MCF 10A (cell line): ENCODE data around the gene ANKRD34A. TPM values are rescaled to one million over a fixed set of nuclear protein-coding genes. Genes with fewer than 3 reads are reported as not detected.

ENCODE experiments used
- BruUV-seq: library from RNA; stranded (reverse); fragments of 400-500 nt; replicated peaks from 2 replicates; lab custom pipeline; 2021; lab: Mats Ljungman, UMichigan
- CTCF ChIA-PET: fragments of 300-600 bp; sonication (Branson Sonifier 250); formaldehyde crosslinking; extraction: SDS; loops from one replicate; lab custom pipeline; 2021; ENCODE audit warnings: antibody characterized with exemption, inconsistent platforms; lab: Yijun Ruan, JAX
- POLR2A ChIA-PET: fragments of 300-600, 350-650 bp; sonication (Branson Sonifier 250); formaldehyde crosslinking; extraction: SDS; loops from one replicate; lab custom pipeline; 2020; ENCODE audit warnings: antibody characterized with exemption, inconsistent platforms; lab: Yijun Ruan, JAX
- DNase-seq: peaks from one replicate; pipeline ENCODE4 v3.0.0-alpha.2; 2018; ENCODE audit not compliant: unreplicated experiment
- H3K27ac Mint-ChIP-seq: one replicate; pipeline ENCODE4 v1.8.0; 2022; ENCODE audit warnings: mild to moderate bottlenecking, low read depth, mixed read lengths; ENCODE audit not compliant: unreplicated experiment
- H3K27me3 Mint-ChIP-seq: one replicate; pipeline ENCODE4 v1.8.0; 2022; ENCODE audit warnings: mixed read lengths; ENCODE audit not compliant: insufficient read depth, unreplicated experiment
- H3K36me3 Mint-ChIP-seq: one replicate; pipeline ENCODE4 v1.8.0; 2022; ENCODE audit warnings: mild to moderate bottlenecking, moderate library complexity, mixed read lengths; ENCODE audit not compliant: insufficient read depth, unreplicated experiment
- H3K4me1 Mint-ChIP-seq: one replicate; pipeline ENCODE4 v1.8.0; 2022; ENCODE audit warnings: mixed read lengths; ENCODE audit not compliant: insufficient read depth, unreplicated experiment
- H3K4me3 Mint-ChIP-seq: one replicate; pipeline ENCODE4 v1.8.0; 2022; ENCODE audit warnings: mild to moderate bottlenecking, moderate library complexity, mixed read lengths; ENCODE audit not compliant: unreplicated experiment
- H3K9me3 Mint-ChIP-seq: one replicate; pipeline ENCODE4 v1.8.0; 2022; ENCODE audit warnings: mixed read lengths; ENCODE audit not compliant: unreplicated experiment
- CTCF ChIP-seq: fragments of 200-600 bp; IDR thresholded peaks from one replicate; pipeline ENCODE4 v1.8.0; 2022; ENCODE audit warnings: antibody characterized with exemption, mild to moderate bottlenecking; ENCODE audit not compliant: unreplicated experiment
- intact Hi-C: fragments of 100-400 bp; cut with micrococcal nuclease; formaldehyde crosslinking; loops from 2 replicates; pipeline ENCODE4 v1.14.1; 2022
- total RNA-seq: library from RNA; stranded (reverse); gene quantifications from 2 replicates; pipeline ENCODE4 v1.2.3, GENCODE V29; 2022

Gene ANKRD34A
- total RNA-seq, 1 experiment from 2014 or later: 2.6 TPM

- no peaks in the 10 kb centered on the region for H3K9me3 Mint-ChIP-seq
- no peak for TF ChIP-seq CTCF
- ChIA-PET CTCF (interaction anchor here (0.9 to 24.2 kb wide), 5 partner anchors 14 to 40 kb away, joined by 4 to 773 read pairs (median 6); partner anchors contain the start of genes ANKRD34A, HJV and POLR3GL), POLR2A (interaction anchor here (0.6 to 28.8 kb wide), 9 partner anchors 6 to 101 kb away, joined by 3 to 1309 read pairs (median 109); partner anchors contain the start of genes ANKRD34A, LIX1L, POLR3GL and RBM8A)
- no peaks in the 10 kb centered on the region for H3K27me3 Mint-ChIP-seq
- H3K4me3 Mint-ChIP-seq: peak overlapping the region; percentile 89
- DNase-seq: no peak
- peaks cover 22% of the 10 kb centered on the region for H3K4me1 Mint-ChIP-seq
- no TSS peak for BruUV-seq
- intact Hi-C loops: no loop called here
- H3K27ac Mint-ChIP-seq: peak overlapping the region; percentile 95
- H3K36me3 Mint-ChIP-seq: peaks cover 79% of the 10 kb centered on the region
Measured at GRCh38 chr1:145992502-145992936, 28.1 kb upstream of the ANKRD34A start.

GRCh38 chr1:145991735-145992412 is 27.5 kb upstream of the ANKRD34A start:
- peak overlapping the region; percentile 95 for H3K27ac Mint-ChIP-seq
- H3K4me1 Mint-ChIP-seq: peaks cover 15% of the 10 kb centered on the region
- CTCF ChIA-PET: interaction anchor here (0.8 to 24.2 kb wide), 9 partner anchors 10 to 147 kb away, joined by 3 to 773 read pairs (median 6); partner anchors contain the start of genes ANKRD34A, HJV, ITGA10 and LIX1L

GRCh38 chr1:145990249-145990855 is 26.0 kb upstream of the ANKRD34A start:
- ChIA-PET CTCF (interaction anchor here (0.7 to 24.2 kb wide), 7 partner anchors 12 to 145 kb away, joined by 3 to 773 read pairs (median 6); partner anchors contain the start of genes ANKRD34A, HJV, LIX1L and NUDT17), POLR2A (interaction anchor here (0.6 to 28.8 kb wide), 13 partner anchors 4 to 166 kb away, joined by 3 to 1309 read pairs (median 7); partner anchors contain the start of genes ANKRD34A, LIX1L, PIAS3 and POLR3C)
- Mint-ChIP-seq H3K4me3 (peak overlapping the region; percentile 11), H3K27ac (peak overlapping the region; percentile 95), H3K4me1 (peaks cover 26% of the 10 kb centered on the region), H3K9me3 (no peaks in the 10 kb centered on the region), H3K27me3 (no peaks in the 10 kb centered on the region), H3K36me3 (peaks cover 72% of the 10 kb centered on the region)
- intact Hi-C loops: no loop called here
- no TSS peak for BruUV-seq
- DNase-seq: peak; percentile 50
- TF ChIP-seq CTCF: no peak

More at GRCh38 chr1:145991735-145992412, 27.5 kb upstream of the ANKRD34A start:
- Mint-ChIP-seq H3K27me3 (no peaks in the 10 kb centered on the region), H3K4me3 (peak overlapping the region; percentile 89), H3K9me3 (no peaks in the 10 kb centered on the region), H3K36me3 (peaks cover 79% of the 10 kb centered on the region)
- no peak for DNase-seq
- TF ChIP-seq CTCF: no peak
- no TSS peak for BruUV-seq
- intact Hi-C loops: no loop called here
- POLR2A ChIA-PET: interaction anchor here (0.7 to 28.8 kb wide), 12 partner anchors 5 to 168 kb away, joined by 3 to 1309 read pairs (median 17); partner anchors contain the start of genes ANKRD34A, LIX1L, PEX11B and POLR3C
